Activated CD4-positive, alpha-beta T cell treated with anti-CD3 and anti-CD28 coated beads, Interleukin-2, amount 50 U/mL, for 4 hours (primary cell): ENCODE measurements around the gene SPPL2A.
"Not testable (repeated sequence)": the region's sequence is repeated elsewhere in the genome, so short reads cannot be mapped to it uniquely, and the experiment has no call there.

Experiments used
- DNase-seq, 2 experiments: peaks; one replicate each; pipeline ENCODE4 v3.0.0-alpha.2; 2020

Gene SPPL2A

GRCh38 chr15:50764461-50765194 lies 878 bp downstream of the SPPL2A start:
- peak; percentile 7 to 15 for DNase-seq

DNA sequence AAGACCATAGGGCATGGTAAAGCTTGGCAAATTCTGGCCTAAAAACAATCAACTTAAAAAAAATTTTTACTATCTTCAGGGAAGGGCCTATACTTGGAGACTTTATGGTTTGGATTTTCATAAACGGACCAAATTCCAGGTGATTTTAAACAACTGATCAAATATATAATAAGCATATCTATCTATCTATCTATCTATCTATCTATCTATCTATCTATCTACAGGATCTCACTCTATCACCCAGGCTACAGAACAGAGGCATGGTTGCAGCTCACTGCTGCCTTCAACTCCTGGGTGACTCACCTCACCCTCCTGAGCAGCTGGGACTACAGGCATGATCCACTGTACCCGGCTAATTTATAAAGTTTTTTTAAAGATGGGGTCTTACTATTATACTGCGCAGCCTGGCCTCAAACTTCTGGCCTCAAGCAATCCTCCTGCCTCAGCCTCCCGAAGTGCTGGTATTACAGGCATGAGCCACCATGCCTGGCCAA lies 6.7 kb downstream of the SPPL2A start:
- no peak for DNase-seq

DNA sequence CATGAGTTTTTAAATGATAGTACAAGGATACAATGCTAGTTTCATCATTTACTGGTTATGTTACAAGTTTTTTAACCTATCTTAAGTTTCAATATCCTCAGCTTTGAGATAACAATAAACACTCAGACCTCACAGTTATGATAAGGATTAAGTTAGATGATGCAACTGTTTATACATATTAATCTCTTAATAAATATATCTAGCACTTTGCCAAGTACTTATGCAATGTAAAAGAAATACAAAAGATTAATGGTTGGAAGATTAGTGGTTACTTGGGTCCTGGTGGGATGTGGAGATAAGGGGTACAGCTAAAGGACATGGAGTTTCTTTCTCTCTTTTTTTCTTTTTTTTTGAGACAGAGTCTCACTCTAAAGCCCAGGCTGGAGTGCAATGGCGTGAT lies 12.0 kb downstream of the SPPL2A start:
- DNase-seq = no peak

GRCh38 chr15:50751394-50751793 lies 14.1 kb downstream of the SPPL2A start:
- DNase-seq = no peak

GRCh38 chr15:50750227-50750705 lies 15.2 kb downstream of the SPPL2A start:
- DNase-seq = no peak

DNA sequence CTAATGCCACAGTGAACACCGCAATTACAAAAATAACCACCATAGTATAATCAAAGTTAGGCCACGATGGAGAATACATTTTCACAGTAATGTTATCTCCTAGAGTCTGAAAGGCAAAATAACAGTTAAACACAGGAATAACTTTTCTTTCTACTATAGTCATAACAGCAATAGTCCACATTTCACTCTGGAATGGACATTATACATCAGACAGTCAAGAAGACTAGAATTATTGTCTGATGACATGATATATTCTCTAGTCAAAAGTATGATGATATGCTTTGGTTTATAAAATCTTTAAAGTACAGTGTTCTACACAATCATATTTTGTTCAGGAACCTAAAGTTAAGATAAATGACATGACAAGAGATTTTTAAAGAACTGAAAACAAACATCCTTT lies 18.0 kb downstream of the SPPL2A start:
- no peak for DNase-seq

GRCh38 chr15:50744601-50745000 lies 20.9 kb downstream of the SPPL2A start:
- no peak for DNase-seq

DNA sequence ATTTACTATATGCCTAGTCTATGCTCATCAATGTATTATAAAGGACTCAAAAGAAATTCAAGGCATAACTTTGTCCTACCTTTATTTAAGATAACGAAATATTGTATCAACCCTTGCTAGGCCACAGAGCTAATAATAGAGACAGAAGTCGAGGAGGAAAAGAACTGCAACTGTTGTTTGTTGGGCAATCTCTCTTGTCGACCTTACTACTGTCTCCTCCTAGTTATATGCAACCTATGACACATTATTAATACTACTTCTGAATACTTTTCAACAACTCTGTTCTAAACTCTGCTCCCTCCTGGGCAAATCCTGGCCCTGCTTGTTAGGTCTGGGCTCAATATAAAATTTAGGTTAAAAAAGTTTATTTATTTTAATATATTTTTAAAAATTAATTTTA lies 24.6 kb downstream of the SPPL2A start:
- no peak for DNase-seq

- DNase-seq = no peak
Observed at GRCh38 chr15:50736823-50737222, 28.7 kb downstream of the SPPL2A start.

DNA sequence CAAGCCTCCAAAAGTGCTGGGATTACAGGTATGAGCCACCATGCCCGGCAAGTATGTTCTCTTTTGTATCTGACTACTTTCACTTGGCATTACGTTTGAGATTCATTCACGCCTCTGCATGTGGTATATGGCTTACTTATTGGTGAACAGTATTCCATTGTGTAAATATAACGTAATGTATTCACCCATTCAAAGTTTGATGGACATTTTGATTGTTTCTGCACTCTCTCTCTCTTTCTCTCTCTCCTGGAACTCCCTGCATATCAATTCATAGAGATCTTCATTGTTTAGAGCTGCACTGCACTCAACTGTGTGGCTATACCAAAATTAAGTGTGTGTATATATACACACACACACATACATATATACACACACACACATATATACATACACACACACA lies 30.4 kb downstream of the SPPL2A start:
- no peak for DNase-seq

DNA sequence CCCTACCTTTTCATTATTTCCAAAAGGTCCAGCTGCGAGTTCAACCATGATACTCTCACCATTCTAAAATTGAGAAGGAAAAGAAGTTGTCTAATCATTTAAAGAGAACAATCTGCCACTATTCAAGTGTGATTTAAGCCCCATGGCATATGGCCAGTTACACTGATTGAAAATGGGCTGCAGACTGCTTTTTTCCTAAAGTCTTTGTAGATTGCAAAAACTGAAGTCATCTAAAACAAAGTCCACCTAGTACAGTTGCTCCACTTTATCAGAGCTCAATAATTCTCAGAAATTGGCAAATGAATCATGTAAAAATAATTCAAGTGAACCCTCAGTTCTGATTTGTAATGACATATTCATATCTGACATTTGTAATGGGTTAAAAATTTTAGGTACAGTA lies 39.2 kb downstream of the SPPL2A start:
- DNase-seq = no peak

DNA sequence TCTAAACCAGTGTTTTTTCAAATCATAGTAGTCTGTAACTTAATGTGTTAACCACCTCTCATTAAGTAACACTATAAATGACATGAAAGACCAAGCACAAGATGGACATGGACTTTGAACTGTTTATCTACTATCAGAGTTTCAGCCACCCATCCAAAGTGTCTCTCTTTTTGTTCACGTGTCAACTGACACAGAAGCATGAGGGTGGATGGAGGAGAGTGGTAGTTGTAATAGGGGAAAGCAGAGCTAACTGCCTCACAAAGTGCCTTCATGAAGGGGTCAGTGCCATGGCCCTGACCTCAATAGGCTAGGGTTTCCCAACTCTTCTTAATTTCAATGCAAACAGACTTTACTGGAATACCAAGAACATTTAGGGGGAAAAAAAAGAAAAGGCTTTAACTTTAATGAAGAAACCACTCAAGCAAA lies 46.8 kb downstream of the SPPL2A start:
- DNase-seq = no peak

DNA sequence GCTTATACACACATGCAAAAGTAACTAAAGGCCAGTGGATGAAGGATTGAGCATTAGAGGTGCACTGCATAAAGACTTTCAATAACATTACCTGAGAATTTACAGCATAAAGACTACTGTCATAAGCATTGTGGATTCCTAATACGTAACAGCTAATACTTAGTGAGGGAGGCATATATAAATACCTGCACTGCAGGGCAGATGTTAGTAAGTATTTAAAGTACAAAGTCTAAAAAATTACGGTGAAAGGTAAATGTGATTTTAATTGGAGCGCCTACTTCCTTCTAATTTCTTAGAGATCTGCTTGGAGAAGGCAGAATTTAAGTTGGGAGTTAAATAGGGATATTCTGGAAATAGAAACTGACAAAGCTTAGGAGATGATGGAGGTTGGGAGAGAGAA lies 53.5 kb downstream of the SPPL2A start:
- DNase-seq = no peak

GRCh38 chr15:50710585-50710984 lies 54.9 kb downstream of the SPPL2A start:
- DNase-seq = no peak

GRCh38 chr15:50707878-50708427 lies 57.6 kb downstream of the SPPL2A start:
- DNase-seq = no peak

GRCh38 chr15:50702762-50703334 lies 62.7 kb downstream of the SPPL2A start:
- no peak for DNase-seq

- no peak for DNase-seq
Observed at GRCh38 chr15:50698101-50698500, 67.4 kb downstream of the SPPL2A start.

DNA sequence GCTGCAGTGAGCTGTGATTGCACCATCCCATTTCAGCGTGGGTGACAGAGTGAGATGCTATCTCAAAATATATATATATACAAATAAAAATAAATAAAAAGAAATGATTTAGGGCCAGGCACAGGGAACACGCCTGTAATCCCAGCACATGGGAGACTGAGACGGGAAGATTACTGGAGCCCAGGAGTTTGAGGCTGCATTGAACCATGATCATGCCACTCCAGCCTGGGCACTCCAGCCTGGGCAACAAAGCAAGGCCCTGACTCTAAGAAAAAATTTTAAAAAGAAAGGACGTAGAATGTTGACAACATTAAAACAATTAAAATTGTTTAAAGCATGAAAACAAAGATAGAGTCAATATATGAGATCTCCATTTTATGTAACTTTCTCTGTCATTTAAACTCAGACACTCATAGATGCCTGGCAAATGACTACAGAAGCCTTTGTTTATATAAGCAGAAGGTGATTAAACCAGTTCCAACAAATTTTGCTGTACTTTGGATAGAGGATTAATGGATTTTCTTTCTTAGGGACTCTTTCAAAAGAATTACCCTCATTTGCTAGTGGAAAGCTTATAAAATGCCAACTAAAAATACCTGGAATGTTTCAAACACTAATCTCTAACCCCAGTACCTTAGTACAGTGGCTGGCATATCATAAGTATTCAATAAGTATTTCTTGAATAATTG lies 68.3 kb downstream of the SPPL2A start:
- no peak for DNase-seq

- DNase-seq = not testable (repeated sequence)
Observed at GRCh38 chr15:50694634-50695165, 70.8 kb downstream of the SPPL2A start.

DNA sequence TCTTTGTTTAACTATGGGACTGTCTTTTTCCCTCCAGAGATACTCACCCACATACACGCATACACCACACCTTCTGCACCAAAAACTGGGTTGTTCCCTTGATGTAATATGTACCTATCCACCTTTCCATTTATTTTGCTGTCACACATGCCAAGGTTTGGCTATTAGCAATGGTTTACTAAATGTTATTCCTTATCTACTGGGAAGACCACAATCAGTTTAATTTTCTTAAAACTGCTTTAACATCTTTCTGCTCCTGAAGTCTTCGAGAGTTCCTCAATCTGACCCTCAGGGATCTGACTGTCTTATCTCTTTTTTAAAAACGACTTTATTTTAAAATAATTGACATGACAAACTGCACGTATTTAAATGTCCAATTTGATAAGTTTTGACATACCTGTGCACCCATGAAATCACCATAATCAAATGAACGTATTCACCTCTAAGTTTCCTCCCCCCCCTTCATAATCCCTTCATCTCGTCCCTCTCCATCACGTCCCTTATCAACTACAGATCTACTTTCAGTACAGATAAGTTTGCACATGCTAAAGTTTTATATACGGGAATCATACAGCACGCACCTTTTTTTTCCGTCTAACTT lies 78.1 kb downstream of the SPPL2A start:
- DNase-seq = no peak

- peak; percentile 80 to 83 for DNase-seq
Observed at GRCh38 chr15:50686469-50687301, 78.8 kb downstream of the SPPL2A start, which contains the start of gene TRPM7. TRPM7 (minus strand) TSS chr15:50686797; CDS start chr15:50686533, 264 bp downstream.

- DNase-seq = peak; percentile 72 to 80
Observed at GRCh38 chr15:50685976-50686468, 79.5 kb downstream of the SPPL2A start.
